GM23338 (cell line): Measurements from ENCODE around the gene MMS19. TPM values are rescaled to one million over a fixed set of nuclear protein-coding genes. Genes with fewer than 3 reads are reported as not detected.

Experiments used
- ATAC-seq: fragments of 200-7000 bp; cut with Tn5 transposase; 3 replicates; pipeline ENCODE4 v1.9.1; 2020
- DNase-seq: peaks from one replicate; pipeline ENCODE4 v3.0.0-alpha.2; 2015; ENCODE audit warnings: low spot score
- H2AFZ ChIP-seq: fragments of 200-600 bp; sonication (generic); 2 replicates; pipeline ENCODE4 v1.8.0; 2016; ENCODE audit warnings: antibody characterized with exemption, mild to moderate bottlenecking, moderate library complexity
- H3F3A ChIP-seq: fragments of 200-600 bp; sonication (generic); replicated peaks from 2 replicates; pipeline ENCODE4 v1.8.0; 2017; ENCODE audit warnings: antibody characterized with exemption, mixed run types, low read depth
- H3K27ac ChIP-seq: fragments of 200-600 bp; sonication (generic); 2 replicates; pipeline ENCODE4 v1.6.1; 2016; ENCODE audit warnings: low read depth
- H3K27me3 ChIP-seq: fragments of 200-600 bp; sonication (generic); 2 replicates; pipeline ENCODE4 v1.8.0; 2016; ENCODE audit warnings: mild to moderate bottlenecking, mixed run types, moderate library complexity; ENCODE audit not compliant: insufficient read depth
- H3K36me3 ChIP-seq: fragments of 200-600 bp; sonication (generic); 2 replicates; pipeline ENCODE4 v1.8.0; 2016; ENCODE audit warnings: mild to moderate bottlenecking; ENCODE audit not compliant: insufficient read depth
- H3K4me1 ChIP-seq: fragments of 200-600 bp; sonication (generic); 2 replicates; pipeline ENCODE4 v1.8.0; 2016; ENCODE audit warnings: mild to moderate bottlenecking, moderate library complexity; ENCODE audit not compliant: insufficient read depth
- H3K4me2 ChIP-seq: fragments of 200-600 bp; sonication (generic); 2 replicates; pipeline ENCODE4 v1.7.1; 2017; ENCODE audit warnings: mixed run types
- H3K4me3 ChIP-seq: fragments of 200-600 bp; sonication (generic); 2 replicates; pipeline ENCODE4 v1.6.1; 2016; ENCODE audit warnings: mixed run types
- H3K79me2 ChIP-seq: fragments of 200-600 bp; sonication (generic); replicated peaks from 2 replicates; pipeline ENCODE4 v1.8.0; 2017; ENCODE audit warnings: mild to moderate bottlenecking; ENCODE audit not compliant: insufficient read depth
- H3K9me2 ChIP-seq: fragments of 200-600 bp; sonication (generic); 2 replicates; pipeline ENCODE4 v1.8.0; 2017; ENCODE audit not compliant: insufficient read depth
- H4K20me1 ChIP-seq: fragments of 200-600 bp; sonication (generic); replicated peaks from 2 replicates; pipeline ENCODE4 v1.8.0; 2017; ENCODE audit warnings: mild to moderate bottlenecking; ENCODE audit not compliant: insufficient read depth
- H3K27ac Mint-ChIP-seq: 2 replicates; pipeline ENCODE4 v1.8.0; 2020; ENCODE audit warnings: inconsistent platforms, mild to moderate bottlenecking, moderate library complexity, mixed read lengths
- H3K27me3 Mint-ChIP-seq: 3 replicates; pipeline ENCODE4 v1.8.0; 2022; ENCODE audit warnings: low read depth, mild to moderate bottlenecking, moderate library complexity, mixed read lengths, inconsistent platforms; ENCODE audit not compliant: insufficient read depth, poor library complexity
- H3K36me3 Mint-ChIP-seq: 3 replicates; pipeline ENCODE4 v1.8.0; 2021; ENCODE audit warnings: low read depth, mild to moderate bottlenecking, inconsistent platforms, moderate library complexity, mixed read lengths
- H3K4me1 Mint-ChIP-seq: 3 replicates; pipeline ENCODE4 v1.8.0; 2020; ENCODE audit warnings: mild to moderate bottlenecking, inconsistent platforms, mixed read lengths
- H3K4me3 Mint-ChIP-seq: 3 replicates; pipeline ENCODE4 v1.8.0; 2021; ENCODE audit warnings: moderate library complexity, mild to moderate bottlenecking, inconsistent platforms, mixed read lengths
- H3K9me3 Mint-ChIP-seq: 3 replicates; pipeline ENCODE4 v1.8.0; 2020; ENCODE audit warnings: moderate library complexity, mild to moderate bottlenecking, inconsistent platforms, mixed read lengths
- EZH2 ChIP-seq: fragments of 200-600 bp; sonication (generic); IDR thresholded peaks from one replicate; pipeline ENCODE4 v1.8.0; 2017; ENCODE audit warnings: antibody characterized with exemption, mild to moderate bottlenecking, low read depth; ENCODE audit not compliant: unreplicated experiment
- EZH2phosphoT487 ChIP-seq: fragments of 200-600 bp; sonication (generic); IDR thresholded peaks from one replicate; pipeline ENCODE4 v1.8.1; 2018; ENCODE audit warnings: antibody characterized with exemption; ENCODE audit not compliant: unreplicated experiment
- STAT1 ChIP-seq: IDR thresholded peaks from one replicate; pipeline ENCODE4 v1.6.1; 2016; ENCODE audit warnings: antibody characterized with exemption; ENCODE audit not compliant: unreplicated experiment
- ZNF114 ChIP-seq: fragments of 250-450 bp; sonication (Bioruptor Pico); IDR thresholded peaks from 2 replicates; pipeline ENCODE4 v1.5.0; 2020; ENCODE audit warnings: mild to moderate bottlenecking, moderate library complexity
- ZNF462 ChIP-seq: fragments of 250-450 bp; sonication (Bioruptor Pico); IDR thresholded peaks from 2 replicates; pipeline ENCODE4 v1.5.0; 2020; ENCODE audit warnings: mild to moderate bottlenecking, moderate library complexity
- polyA plus RNA-seq: library from polyadenylated mRNA; unstranded; fragments of >200 nt; fragmentation: Nextera tagmentation; extraction: Ambion mirVana; gene quantifications from 2 replicates; pipeline ENCODE4 v1.2.1, GENCODE V29; 2016
- total RNA-seq: library from RNA; depleted of rRNA; stranded (reverse); fragments of >200 nt; shearing (Covaris generic); gene quantifications from 2 replicates; pipeline ENCODE4 v1.2.3, GENCODE V29; 2014
- TF ChIP-seq, protein P1 (sequence below): IDR thresholded peaks from one replicate; pipeline ENCODE4 v1.6.1; 2018; ENCODE audit warnings: antibody characterized with exemption; ENCODE audit not compliant: unreplicated experiment

Gene MMS19
- total and polyA plus RNA-seq, 2 experiments from 2014 or later, result 81.5 to 252 TPM

DNA sequence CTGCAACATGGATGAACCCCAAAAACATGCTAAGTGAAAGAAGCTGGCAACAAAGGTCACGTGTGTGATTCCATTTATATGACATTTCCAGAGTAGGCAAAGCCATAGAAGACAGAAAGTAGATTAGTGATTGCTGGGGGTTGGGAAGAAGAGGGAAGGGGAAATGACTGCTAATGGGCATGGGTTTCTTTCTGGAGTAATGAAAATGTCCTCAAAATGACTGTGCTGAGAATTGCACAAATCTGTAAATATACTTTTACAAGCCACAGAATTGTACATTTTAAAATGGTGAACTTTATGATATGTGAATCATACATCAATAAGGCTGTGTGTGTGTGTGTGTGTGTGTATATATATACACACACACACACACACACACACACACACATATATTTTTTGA lies 15.8 kb downstream of the MMS19 start (continued):
- TF ChIP-seq ZNF462 (CRISPR knock-in tag) (no peak), ZNF114 (no peak), EZH2phosphoT487 (no peak)

- H3K4me3 Mint-ChIP-seq, result no peak overlapping the region
- Histone ChIP-seq H3K9me2 (no peaks in the 10 kb centered on the region), H3K4me1 (peaks cover 17% of the 10 kb centered on the region), H3K36me3 (peaks cover 12% of the 10 kb centered on the region), H3K79me2 (peaks cover 62% of the 10 kb centered on the region), H3K4me2 (no peak overlapping the region), H3F3A (peaks cover 13% of the 10 kb centered on the region), H2AFZ (no peak overlapping the region), H3K27me3 (no peaks in the 10 kb centered on the region), H3K27ac (peak overlapping the region; percentile 86), H4K20me1 (peaks cover 3% of the 10 kb centered on the region), H3K4me3 (no peak overlapping the region)
- H3K27me3 Mint-ChIP-seq, result no peaks in the 10 kb centered on the region
- no peaks in the 10 kb centered on the region for H3K9me3 Mint-ChIP-seq
- peaks cover 23% of the 10 kb centered on the region for H3K4me1 Mint-ChIP-seq
- H3K27ac Mint-ChIP-seq, result peak overlapping the region; percentile 90
- DNase-seq (no peak), ATAC-seq (no peak)
- peaks cover 45% of the 10 kb centered on the region for H3K36me3 Mint-ChIP-seq
- TF ChIP-seq EZH2, result no peak
- TF ChIP-seq, protein P1, sequence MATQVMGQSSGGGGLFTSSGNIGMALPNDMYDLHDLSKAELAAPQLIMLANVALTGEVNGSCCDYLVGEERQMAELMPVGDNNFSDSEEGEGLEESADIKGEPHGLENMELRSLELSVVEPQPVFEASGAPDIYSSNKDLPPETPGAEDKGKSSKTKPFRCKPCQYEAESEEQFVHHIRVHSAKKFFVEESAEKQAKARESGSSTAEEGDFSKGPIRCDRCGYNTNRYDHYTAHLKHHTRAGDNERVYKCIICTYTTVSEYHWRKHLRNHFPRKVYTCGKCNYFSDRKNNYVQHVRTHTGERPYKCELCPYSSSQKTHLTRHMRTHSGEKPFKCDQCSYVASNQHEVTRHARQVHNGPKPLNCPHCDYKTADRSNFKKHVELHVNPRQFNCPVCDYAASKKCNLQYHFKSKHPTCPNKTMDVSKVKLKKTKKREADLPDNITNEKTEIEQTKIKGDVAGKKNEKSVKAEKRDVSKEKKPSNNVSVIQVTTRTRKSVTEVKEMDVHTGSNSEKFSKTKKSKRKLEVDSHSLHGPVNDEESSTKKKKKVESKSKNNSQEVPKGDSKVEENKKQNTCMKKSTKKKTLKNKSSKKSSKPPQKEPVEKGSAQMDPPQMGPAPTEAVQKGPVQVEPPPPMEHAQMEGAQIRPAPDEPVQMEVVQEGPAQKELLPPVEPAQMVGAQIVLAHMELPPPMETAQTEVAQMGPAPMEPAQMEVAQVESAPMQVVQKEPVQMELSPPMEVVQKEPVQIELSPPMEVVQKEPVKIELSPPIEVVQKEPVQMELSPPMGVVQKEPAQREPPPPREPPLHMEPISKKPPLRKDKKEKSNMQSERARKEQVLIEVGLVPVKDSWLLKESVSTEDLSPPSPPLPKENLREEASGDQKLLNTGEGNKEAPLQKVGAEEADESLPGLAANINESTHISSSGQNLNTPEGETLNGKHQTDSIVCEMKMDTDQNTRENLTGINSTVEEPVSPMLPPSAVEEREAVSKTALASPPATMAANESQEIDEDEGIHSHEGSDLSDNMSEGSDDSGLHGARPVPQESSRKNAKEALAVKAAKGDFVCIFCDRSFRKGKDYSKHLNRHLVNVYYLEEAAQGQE, result no peak
- TF ChIP-seq ZNF462 (CRISPR knock-in tag), result no peak
- TF ChIP-seq STAT1, result no peak
These were observed 17.2 kb downstream of the MMS19 start for GRCh38 chr10:97481071-97481470.
